GF-D8 (cell line): ENCODE results near the gene ZFYVE16.
A peak's percentile ranks its signal among the peaks of the same experiment; 100 is the strongest.
"Not testable (repeated sequence)": the region's sequence is repeated elsewhere in the genome, so short reads cannot be mapped to it uniquely, and the experiment has no call there.

ENCODE experiments used
- DNase-seq: peaks from one replicate; lab custom pipeline; 2025; lab: John Stamatoyannopoulos, UW

ZFYVE16 gene

DNA sequence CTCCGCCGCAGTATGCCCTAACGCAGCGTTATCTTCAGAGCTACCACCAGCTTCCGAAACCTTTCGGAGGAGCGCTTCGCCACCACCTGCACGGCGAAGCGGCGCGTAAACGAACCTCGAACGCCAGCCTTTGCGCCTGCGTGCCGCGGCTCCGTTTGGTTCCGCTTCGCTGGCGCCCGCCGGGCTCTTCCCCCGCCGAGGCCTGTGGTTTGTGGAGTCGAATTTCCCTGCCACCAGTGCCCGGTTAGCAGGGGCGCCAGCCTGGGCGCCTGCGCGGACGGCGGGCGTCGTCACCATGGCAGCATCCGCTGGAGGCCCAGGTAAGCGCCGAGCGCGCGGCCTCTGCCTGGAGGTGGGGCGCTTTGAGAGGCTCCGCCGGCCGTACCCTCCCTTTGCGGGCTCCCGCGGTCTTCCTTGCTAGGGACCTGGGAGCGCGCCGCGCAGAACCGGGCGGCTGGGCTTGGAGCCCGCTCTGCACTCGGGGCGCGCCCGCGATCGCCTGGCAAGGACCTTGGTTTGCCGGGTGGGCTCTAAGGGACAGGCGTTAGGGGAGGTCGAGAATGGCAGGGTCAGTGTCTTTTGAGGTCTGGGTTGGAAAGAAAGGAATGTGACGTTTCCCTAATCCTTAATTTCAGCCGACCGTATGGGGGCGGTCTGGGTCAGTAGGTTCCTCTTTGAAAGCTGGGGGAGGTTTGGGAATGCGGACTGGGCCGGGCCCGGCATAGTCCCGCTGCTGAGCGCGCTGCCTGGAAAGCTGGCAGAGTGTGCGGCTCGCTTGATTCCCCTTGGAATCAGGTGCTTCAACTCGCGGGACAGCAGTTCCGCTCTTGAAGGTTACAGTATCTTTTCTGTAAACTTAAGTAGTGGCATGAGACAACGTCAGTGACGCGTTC is 80.2 kb downstream of the ZFYVE16 start, which contains the start of gene FAM151B:
TSS of gene FAM151B (plus strand) at position 272 of the 893 bp plus-strand sequence. CDS start at position 296, 24 bp downstream.
- DNase-seq = peak; percentile 74

DNA sequence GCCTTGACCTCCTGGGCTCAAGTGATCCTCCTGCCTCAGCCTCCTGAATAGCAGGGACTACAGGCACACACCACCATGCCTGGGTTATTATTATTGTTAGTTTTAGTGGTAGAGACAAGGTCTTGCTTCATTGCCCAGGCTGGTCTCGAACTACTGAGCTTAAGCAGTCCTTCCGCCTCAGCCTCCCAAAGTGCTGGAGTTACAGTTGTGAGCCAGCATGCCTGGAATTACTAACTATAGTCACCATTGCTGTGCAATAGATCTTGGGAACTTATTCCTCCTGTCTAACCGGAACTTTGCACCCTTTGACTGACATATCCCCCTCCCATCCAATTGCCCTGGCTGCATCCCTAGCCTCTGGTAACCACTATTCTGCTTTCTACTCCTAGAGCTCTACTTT is 83.4 kb downstream of the ZFYVE16 start:
- DNase-seq = no peak

DNA sequence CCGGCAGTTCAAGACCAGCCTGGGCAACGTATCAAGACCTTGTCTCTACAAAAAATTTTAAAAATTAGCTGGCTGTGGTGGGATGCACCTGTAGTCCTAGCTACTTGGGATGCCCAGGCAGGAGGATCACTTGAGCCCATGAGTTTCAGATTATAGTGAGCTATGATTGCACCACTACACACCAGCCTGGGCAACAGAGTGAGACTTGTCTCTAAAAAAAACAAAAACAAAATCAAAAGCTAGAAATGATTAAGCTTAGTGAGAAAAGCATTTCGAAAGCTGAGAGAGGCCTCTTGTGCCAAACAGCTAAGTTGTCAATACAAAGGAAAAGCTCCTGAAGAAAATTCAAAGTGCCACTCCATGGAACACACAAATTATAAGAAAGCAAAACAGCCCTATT is 84.9 kb downstream of the ZFYVE16 start:
- no peak for DNase-seq

DNA sequence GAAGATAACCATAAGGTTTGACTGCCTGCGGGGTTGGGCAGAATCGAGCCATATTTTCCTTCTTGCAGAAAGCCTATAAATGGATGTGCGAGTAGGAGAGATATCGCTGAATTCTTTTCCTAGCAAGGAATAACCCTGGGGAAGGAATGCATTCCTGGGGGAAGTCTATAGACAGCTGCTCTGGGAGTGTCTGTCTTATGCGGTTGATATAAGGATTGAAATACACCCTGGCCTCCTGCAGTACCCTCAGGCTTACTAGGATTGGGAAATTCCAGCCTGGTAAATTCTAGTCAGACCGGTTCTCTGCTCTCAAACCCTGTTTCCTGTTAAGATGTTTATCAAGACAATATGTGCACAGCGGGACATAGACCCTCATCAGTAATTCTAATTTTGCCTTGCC is 85.6 kb downstream of the ZFYVE16 start:
- DNase-seq = not testable (repeated sequence)

DNA sequence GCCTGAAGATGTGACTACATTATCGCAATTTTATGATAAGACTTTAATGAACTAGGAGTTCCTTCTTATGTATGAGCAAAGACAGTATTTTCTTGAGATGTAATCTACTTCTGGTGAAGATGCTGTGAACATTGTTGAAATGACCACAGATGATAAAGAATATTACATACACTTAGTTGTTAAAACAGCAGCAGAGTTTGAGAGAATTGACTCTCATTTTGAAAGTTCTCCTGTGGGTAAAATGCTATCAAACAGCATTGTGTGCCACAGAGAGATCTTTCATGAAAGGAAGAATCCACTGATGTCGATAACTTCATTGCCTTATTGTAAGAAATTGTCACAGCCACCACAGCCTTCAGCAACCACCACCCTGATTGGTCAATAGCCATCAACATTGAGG is 88.0 kb downstream of the ZFYVE16 start:
- no peak for DNase-seq

DNA sequence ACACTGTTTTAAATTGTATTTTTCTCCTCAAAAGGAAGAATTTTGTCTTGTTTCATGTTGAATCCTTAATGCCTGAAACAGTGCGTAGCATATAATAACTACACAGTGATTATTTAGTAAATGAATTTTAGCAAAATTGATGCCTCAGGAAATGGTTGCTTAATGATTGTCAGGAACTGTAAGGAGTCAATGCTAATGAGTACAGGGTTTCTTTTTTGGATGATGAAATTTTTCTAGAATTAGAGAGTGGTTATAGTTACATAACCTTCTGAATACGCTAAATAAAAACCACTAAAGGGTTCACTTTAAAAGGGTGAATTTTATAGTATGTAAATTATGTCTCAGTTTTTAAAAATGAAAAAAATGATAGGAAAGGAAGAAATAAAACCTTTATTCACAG is 94.9 kb downstream of the ZFYVE16 start:
- peak; percentile 31 for DNase-seq

DNA sequence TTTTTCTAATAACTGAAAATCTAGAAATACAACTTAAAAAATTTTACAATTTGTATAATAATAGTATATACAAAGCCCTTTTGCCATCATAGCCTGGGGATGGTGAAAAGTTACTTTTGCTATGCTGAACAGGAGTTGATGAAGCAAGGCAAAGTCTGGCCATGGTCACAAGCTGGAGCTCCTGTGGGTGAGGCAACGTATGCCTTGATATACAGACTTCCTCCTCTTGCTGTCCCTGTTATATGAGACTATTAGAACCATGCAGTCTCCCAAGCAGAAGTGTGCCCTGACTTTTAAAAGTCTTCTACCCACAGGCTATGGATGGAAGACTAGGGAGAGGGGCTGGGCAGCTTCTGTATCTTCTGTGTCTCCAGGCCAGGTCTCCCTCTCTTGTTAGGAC is 95.8 kb downstream of the ZFYVE16 start:
- peak; percentile 74 for DNase-seq

DNA sequence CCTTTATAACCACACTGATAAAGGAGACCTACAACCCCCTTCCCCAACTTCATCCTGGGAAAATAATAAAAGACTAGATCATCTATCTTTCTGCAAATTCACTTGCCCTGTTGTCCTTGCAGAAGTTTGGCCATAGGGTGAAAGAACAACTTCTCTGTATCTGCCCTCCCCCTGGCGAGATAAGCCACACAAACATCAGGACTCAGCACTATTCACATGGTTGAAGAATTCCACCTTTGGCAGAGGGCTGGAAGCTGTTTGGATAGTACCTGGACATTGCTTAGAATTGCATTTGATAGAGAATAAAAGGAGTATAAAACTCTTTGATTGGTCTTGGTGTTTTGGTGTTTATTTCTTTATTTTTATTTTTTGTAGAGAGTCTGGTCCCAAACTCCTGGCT is 97.0 kb downstream of the ZFYVE16 start:
- no peak for DNase-seq

DNA sequence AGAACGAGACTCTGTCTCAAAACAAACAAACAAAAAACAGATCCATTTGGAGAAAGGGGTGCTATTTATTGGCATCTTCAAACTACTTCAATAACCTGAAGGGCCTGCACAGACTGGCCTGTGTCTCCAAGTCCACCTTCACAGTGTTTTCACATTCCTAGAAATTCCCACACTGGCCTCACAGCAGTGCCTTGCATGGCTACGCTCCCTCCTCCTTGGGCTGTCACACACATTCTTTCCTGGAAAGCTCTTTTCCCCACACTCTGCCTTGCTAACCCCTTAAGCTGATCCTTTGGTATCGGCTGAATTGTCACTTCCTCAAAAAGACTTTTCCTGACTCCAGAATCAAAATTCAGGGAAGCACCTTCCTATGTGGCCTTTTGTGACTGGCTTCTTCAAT is 99.8 kb downstream of the ZFYVE16 start:
- DNase-seq = no peak

DNA sequence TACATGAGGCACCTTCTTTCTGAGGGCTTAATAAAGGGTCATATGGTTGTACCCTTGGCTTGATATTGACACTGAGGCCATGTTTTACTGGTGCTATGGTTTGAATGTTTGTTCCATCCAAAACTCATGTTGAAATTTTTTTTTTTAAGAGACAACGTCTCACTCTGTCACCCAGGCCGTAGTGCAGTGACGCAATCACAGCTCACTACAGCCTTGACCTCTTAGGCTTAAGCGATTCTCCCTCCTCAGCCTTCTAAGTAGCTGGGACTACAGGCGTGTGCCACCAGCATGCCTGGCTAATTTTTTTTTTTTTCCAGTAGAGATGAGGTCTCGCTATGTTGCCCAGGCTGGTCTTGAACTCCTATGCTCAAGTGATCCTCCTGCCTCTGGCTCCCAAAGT is 101.0 kb downstream of the ZFYVE16 start:
- DNase-seq = no peak

DNA sequence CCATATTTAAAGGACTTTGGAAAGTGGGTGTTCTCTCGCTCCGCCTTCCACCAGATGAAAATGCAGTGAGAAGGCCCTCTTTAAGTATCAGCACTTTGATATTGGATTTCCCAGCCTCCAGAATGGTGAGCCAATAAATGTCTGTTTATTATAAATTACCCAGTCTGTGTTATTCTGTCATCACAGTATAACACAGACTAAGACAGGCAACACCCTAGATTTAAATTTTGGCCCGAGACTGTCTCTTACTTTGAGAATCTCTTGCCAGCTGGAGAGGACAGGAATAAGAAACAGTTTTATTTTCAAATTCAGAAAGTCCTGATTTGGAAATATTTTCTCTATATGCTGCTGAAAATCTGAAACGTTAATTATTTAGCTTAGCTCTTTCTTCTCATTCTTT is 101.5 kb downstream of the ZFYVE16 start:
- DNase-seq = no peak

DNA sequence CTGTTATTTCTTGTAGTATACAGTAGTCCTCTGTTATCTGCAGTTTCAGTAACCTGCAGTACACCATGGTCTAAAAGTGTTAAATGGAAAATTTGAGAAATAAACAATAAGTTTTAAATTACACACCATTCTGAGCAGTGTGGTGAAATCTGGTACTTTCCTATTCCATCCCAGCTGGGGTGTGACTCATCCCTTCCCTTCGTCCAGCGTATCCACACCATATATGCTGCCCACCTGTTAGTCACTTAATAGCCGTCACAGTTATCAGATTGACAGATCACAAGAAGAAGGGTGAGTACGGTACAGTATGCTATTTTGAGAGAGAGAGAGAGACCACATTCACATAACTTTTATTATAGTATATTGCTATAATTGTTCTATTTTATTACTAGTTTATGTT is 109.0 kb downstream of the ZFYVE16 start:
- DNase-seq = no peak
